ENCODE results near the gene NDUFB11. TPM values are rescaled to one million over a fixed set of nuclear protein-coding genes. Genes with fewer than 3 reads are reported as not detected.

NDUFB11 gene
- total and polyA plus RNA-seq, 2 donors (not counting 3 experiments of a cell fraction or from before 2014, with no cell fraction given) = 65.2 to 88.0 TPM

- CTCF ChIA-PET = no interaction called here
Measured at GRCh38 chrX:47156611-47157520, 12.4 kb upstream of the NDUFB11 start.

More at GRCh38 chrX:47156611-47157520, 12.4 kb upstream of the NDUFB11 start:
- dilution Hi-C loops (cut with MboI; ENCODE audit: extremely low pct_ligation_motif_present, low sequenced_read_pairs) = no loop called here
- H3K9ac ChIP-seq (replicated peaks; ENCODE audit: extremely low read depth, insufficient read depth, low read length) = no peak overlapping the region
- no peaks in the 10 kb centered on the region for H3K9me3 ChIP-seq (replicated peaks; ENCODE audit: control insufficient read depth, insufficient read depth, low read length)
- H3K79me2 ChIP-seq (ENCODE audit: control insufficient read depth, insufficient read depth, low read length) = peaks cover 67% of the 10 kb centered on the region
- POLR2A ChIA-PET = no interaction called here
- H3K9me1 ChIP-seq (replicated peaks; ENCODE audit: control insufficient read depth, extremely low read depth, insufficient read depth, low read length) = no peaks in the 10 kb centered on the region
- intact Hi-C loops (cut with micrococcal nuclease) = no loop called here
- H3K27ac ChIP-seq (ENCODE audit: insufficient read depth, low read depth, low read length) = no peak overlapping the region
- no peak overlapping the region for H2AFZ ChIP-seq (ENCODE audit: low read depth, low read length)
- TF ChIP-seq MAX (IDR thresholded peaks at IDR 0.05; ENCODE audit: insufficient read depth, insufficient read length) (no peak), CTCF (IDR thresholded peaks at IDR 0.05; ENCODE audit: extremely low read depth in 1 of 2, insufficient read depth in 1 of 2, low read depth in 1 of 2, low read length in 2 of 2) (no peak), EZH2 (IDR thresholded peaks at IDR 0.05; ENCODE audit: borderline replicate concordance, low read depth, low read length, severe bottlenecking) (no peak), POLR2A (IDR thresholded peaks at IDR 0.05; ENCODE audit: low read depth, low read length) (no peak), JUN (IDR thresholded peaks at IDR 0.05; ENCODE audit: borderline replicate concordance, insufficient read depth, insufficient read length, low read depth) (no peak), POLR2AphosphoS5 (IDR thresholded peaks at IDR 0.05; ENCODE audit: insufficient read depth, low read depth, low read length) (no peak), GATA2 (IDR thresholded peaks at IDR 0.05; ENCODE audit: insufficient read depth, insufficient read length, low read depth, low read length) (no peak), MYC (IDR thresholded peaks at IDR 0.05; ENCODE audit: low read depth, low read length) (no peak), FOS (IDR thresholded peaks at IDR 0.05; ENCODE audit: borderline replicate concordance, insufficient read depth, low read length) (no peak)
- peaks cover 0 to 9% of the 10 kb centered on the region in 2 experiments for H3K36me3 ChIP-seq (ENCODE audit: control insufficient read depth in 2 of 2, extremely low read depth in 1 of 2, insufficient read depth in 2 of 2, low read length in 2 of 2)
- no TSS peak for BruUV-seq (replicated peaks)
- no peaks in the 10 kb centered on the region for H4K20me1 ChIP-seq (replicated peaks; ENCODE audit: control insufficient read depth, extremely low read depth, insufficient read depth, low read length)
- DNase-seq (ENCODE audit: low read depth, low spot score) (no peak), FAIRE-seq (no peak)
- H3K4me3 ChIP-seq (replicated peaks in 1 of 3; ENCODE audit: insufficient read depth in 1 of 3, low read depth in 1 of 3, low read length in 3 of 3) = no peak overlapping the region
- no peak overlapping the region for H3K4me2 ChIP-seq (ENCODE audit: insufficient read depth, low read length)
- H3K27me3 ChIP-seq (ENCODE audit: control insufficient read depth in 2 of 2, insufficient read depth in 2 of 2, low read length in 2 of 2) = no peaks in the 10 kb centered on the region
- no peaks in the 10 kb centered on the region for H3K4me1 ChIP-seq (ENCODE audit: control insufficient read depth, extremely low read depth, insufficient read depth, low read length)
